ENCODE measurements around the gene TOMM5. TPM values are rescaled to one million over a fixed set of nuclear protein-coding genes. Genes with fewer than 3 reads are reported as not detected.

The TOMM5 gene
- total RNA-seq, 4 donors from 2014 or later, result 25.1 to 129 (median 105) TPM

- intact Hi-C loops (cut with DNase I), result no loop called here
- DNase-seq, result no peak
- 90 to 93% methylated on average over 5 to 6 of the region's 6 CpGs for WGBS, 2 donors
- no peak for TF ChIP-seq CTCF (IDR thresholded peaks at IDR 0.05)
- no peak for TF ChIP-seq POLR2A (IDR thresholded peaks at IDR 0.05)
- Histone ChIP-seq H3K27ac (no peak overlapping the region), H3K4me3 (no peak overlapping the region), H3K9me3 (no peaks in the 10 kb centered on the region), H3K4me1 (peaks cover 7 to 43% (median 9%) of the 10 kb centered on the region in 3 donors), H3K36me3 (peaks cover 0 to 30% (median 0%) of the 10 kb centered on the region in 3 donors), H3K27me3 (no peaks in the 10 kb centered on the region)
Observed at GRCh38 chr9:37542488-37542887, 49.9 kb downstream of the TOMM5 start.

- H3K36me3 ChIP-seq, result peaks cover 0 to 40% (median 6%) of the 10 kb centered on the region in 3 donors
- 98% methylated on average over 6 to 7 of the region's 8 CpGs for WGBS, 2 donors
- TF ChIP-seq POLR2A (IDR thresholded peaks at IDR 0.05) (no peak), CTCF (IDR thresholded peaks at IDR 0.05) (no peak)
- DNase-seq, result no peak
- intact Hi-C loops (cut with DNase I), result no loop called here
- no peaks in the 10 kb centered on the region for H3K9me3 ChIP-seq
- peak overlapping the region; percentile 14 to 83 (median 53) for H3K27ac ChIP-seq
- no peak overlapping the region for H3K4me3 ChIP-seq
- H3K27me3 ChIP-seq, result no peaks in the 10 kb centered on the region
- peaks cover 7 to 43% (median 9%) of the 10 kb centered on the region in 3 donors for H3K4me1 ChIP-seq
Observed at GRCh38 chr9:37541465-37541864, 50.9 kb downstream of the TOMM5 start.

- H3K27ac ChIP-seq, result peak overlapping the region in 3 of 4 donors; percentile 44 to 83 (median 64)
- H3K4me3 ChIP-seq, result no peak overlapping the region
- no peaks in the 10 kb centered on the region for H3K9me3 ChIP-seq
- 33 to 65% methylated on average over 2 to 3 of the region's 3 CpGs for WGBS, 2 donors
- H3K36me3 ChIP-seq, result peaks cover 0 to 49% (median 6%) of the 10 kb centered on the region in 3 donors
- H3K27me3 ChIP-seq, result no peaks in the 10 kb centered on the region
- no peak for DNase-seq
- peaks cover 7 to 43% (median 9%) of the 10 kb centered on the region in 3 donors for H3K4me1 ChIP-seq
- intact Hi-C loops (cut with DNase I), result no loop called here
- TF ChIP-seq CTCF (IDR thresholded peaks at IDR 0.05) (peak in 1 of 6 experiments; percentile 8), POLR2A (IDR thresholded peaks at IDR 0.05) (no peak)
Observed at GRCh38 chr9:37540634-37541033, 51.8 kb downstream of the TOMM5 start.

GRCh38 chr9:37539634-37540033 is 52.8 kb downstream of the TOMM5 start:
- TF ChIP-seq CTCF (IDR thresholded peaks at IDR 0.05) (no peak), POLR2A (IDR thresholded peaks at IDR 0.05) (no peak)

More at GRCh38 chr9:37539634-37540033, 52.8 kb downstream of the TOMM5 start:
- Histone ChIP-seq H3K4me3 (no peak overlapping the region), H3K4me1 (peaks cover 7 to 43% (median 9%) of the 10 kb centered on the region in 3 donors), H3K27me3 (no peaks in the 10 kb centered on the region), H3K27ac (peak overlapping the region in 2 of 4 donors; percentile 12 to 83), H3K36me3 (peaks cover 0 to 57% (median 6%) of the 10 kb centered on the region in 3 donors), H3K9me3 (no peaks in the 10 kb centered on the region)
- no peak for DNase-seq
- intact Hi-C loops (cut with DNase I), result no loop called here

Other genes starting within 250 kb of the TOMM5 start
- 100 to 1,000 TPM in 2 of 4 donors, 10 to 100 TPM in 2; 74.5 to 117 (median 93.8) TPM for gene GRHPR, start 169.9 kb downstream of the TOMM5 start, total RNA-seq
- 10 to 100 TPM; 15.0 to 23.3 (median 20.5) TPM for gene ZBTB5, start 127.1 kb downstream of the TOMM5 start, total RNA-seq
- 10 to 100 TPM; 11.6 to 31.1 (median 15.2) TPM for gene POLR1E, start 106.6 kb downstream of the TOMM5 start, total RNA-seq
- gene FBXO10, start 16.2 kb downstream of the TOMM5 start, total RNA-seq, result 1 to 10 TPM; 3.4 to 6.0 (median 4.4) TPM
- under 1 TPM in 2 of 4 donors, not detected in 2; 0.04 to 0.18 TPM for gene FRMPD1, start 58.4 kb upstream of the TOMM5 start, total RNA-seq
- 1 to 10 TPM; 2.1 to 6.5 (median 3.0) TPM for gene TRMT10B, start 161.2 kb upstream of the TOMM5 start, total RNA-seq
- 10 to 100 TPM; 26.1 to 51.8 (median 36.6) TPM for gene EXOSC3, start 192.5 kb upstream of the TOMM5 start, total RNA-seq
- gene DCAF10, start 208.2 kb upstream of the TOMM5 start, total RNA-seq, result 10 to 100 TPM; 12.0 to 22.9 (median 17.6) TPM